GM19468 (cell line): ENCODE data around the gene SKIL.
A peak's percentile ranks its signal among the peaks of the same experiment; 100 is the strongest.
"Not testable (repeated sequence)": the region's sequence is repeated elsewhere in the genome, so short reads cannot be mapped to it uniquely, and the experiment has no call there.

Experiments used
- ATAC-seq: cut with Tn5 transposase; IDR thresholded peaks from one replicate; pipeline ENCODE4 v1.9.1; 2021; ENCODE audit warnings: mild to moderate bottlenecking, moderate library complexity, moderate number of reproducible peaks; ENCODE audit not compliant: unreplicated experiment; ENCODE audit errors: extremely low read depth

SKIL gene

DNA sequence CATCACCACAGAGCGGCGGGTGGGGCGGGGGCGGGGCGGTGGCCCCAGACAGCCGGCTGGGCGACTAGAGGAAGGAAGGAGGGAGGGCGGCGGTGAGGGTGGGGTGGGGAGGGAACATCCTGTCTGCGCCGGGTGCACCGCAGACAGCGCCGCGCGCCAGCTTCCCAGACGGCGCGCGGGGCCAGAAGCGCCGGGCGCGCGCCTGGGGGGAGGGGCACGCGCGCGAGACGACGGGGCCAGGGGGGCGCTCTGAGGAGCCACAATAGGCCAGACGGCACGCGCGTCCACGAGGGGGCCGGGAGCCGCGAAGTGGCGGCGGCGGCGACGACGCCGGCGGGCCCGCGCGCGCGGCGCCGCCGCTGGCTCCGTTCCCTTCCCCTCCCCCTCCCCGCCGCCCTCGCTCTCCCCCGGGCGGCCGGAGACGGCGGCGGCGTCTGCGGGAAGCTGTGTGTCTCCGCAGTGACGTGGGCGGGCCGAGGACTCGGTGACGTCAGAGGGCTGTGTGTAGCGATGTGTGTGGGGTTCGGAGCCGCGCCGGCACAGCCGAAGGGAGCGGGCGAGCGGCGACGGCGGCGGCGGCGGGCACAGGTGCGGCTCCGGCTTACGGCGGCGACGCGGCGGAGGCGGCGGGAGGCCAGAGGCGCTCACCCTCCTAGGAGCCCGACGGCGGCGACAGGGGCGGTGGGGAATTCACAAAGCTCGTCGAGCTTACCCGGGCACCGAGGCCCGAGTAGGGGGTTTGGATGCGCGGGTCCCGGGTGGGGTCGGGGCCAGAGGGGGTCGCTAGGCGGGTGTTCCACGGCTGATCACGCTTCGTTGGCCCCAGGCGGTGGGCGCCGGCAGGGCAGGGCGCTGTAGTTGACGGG, at the start of gene SKIL:
Gene SKIL, plus strand, starts transcription at position 540 of the 866 bp plus-strand sequence. CDS start 2,617 bp downstream, outside the sequence.
- peak; percentile 21 for ATAC-seq

DNA sequence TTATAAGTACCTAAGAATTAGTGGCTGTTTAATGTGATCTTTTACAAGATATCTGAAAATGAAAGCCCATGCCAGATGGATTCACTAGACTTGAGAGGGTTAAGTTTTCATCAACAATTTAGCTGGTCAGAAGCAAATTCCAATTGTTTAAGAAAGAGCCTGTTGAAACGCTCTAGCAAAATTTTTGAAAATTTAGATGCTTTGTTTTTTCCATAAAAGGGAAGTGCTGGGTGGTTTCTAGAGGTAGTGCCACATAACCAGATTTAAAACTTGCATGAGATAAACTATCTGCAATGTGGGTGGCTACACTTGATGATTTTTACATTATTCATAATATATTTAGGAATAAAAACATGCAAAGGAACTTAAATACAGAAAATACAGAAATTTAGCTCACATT, 48.5 kb upstream of the SKIL start:
- no peak for ATAC-seq

DNA sequence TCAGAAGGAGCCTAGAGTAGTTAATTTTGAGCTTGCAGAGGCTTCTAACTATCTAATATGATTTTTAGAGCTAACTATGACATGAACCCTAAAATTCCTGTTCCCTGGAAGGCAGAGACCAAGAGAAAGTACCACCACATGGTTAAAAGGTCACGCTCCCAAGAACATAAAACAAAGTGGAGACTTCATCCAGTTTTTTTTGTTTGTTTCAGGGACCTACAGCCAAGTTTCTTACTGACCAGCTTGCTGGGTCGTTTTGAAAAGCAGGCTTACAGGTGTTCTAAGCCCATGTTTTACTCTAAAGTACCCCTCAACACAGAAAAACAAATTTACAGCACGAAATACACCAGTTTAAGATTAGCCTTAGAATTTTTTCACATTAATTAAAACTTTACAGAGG, 39.6 kb upstream of the SKIL start:
- no peak for ATAC-seq

DNA sequence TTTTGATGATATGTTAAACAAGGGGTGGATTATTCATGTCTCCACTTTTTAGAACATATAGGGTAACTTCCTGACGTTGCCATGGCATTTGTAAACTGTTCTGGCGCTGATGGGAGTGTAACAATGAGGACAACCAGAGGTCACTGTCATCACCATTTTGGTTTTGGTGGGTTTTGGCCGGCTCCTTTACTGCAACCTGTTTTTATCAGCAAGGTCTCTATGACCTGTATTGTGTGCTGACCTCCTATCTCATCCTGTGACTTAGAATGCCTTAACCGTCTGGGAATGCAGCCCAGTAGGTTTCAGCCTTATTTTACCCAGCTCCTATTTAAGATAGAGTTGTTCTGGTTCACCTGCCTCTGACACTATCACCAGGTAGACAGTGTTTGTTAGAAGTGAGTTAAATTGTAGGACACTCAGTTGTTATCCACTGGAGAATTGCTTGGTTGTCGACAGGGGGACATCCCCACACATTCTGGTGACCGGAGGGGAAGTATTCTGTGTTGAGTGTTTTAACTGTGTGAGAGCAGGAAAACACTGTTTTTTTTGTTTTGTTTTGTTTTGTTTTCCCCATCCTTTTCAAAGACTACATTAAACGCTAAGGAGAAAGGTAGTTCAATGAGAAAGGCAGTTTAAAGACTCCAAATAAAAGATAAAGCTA, 36.9 kb upstream of the SKIL start:
- ATAC-seq = no peak

- ATAC-seq = no peak
These were observed 36.0 kb upstream of the SKIL start for GRCh38 chr3:170321321-170322034.

GRCh38 chr3:170322566-170323269, 34.8 kb upstream of the SKIL start:
- no peak for ATAC-seq

DNA sequence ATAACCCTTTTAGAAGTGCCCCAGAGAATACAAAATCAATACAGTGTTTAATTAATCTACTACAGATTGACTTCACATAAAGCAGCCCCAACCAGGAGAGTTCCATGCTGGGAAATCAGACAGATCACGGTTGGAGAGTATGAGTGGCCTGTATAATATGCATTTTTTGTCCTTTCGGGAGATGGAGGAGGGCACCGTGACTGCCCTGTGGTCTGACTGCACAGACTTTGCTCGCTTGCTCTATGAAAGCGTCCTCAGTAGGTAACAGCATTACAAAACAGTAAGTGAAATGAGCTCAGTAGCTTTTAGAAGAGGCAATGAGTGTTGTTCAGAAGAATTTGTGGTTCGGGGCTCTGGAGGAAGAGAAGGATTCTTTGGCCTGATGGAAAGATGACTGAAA, 34.2 kb upstream of the SKIL start:
- ATAC-seq = no peak

- ATAC-seq = no peak
These were observed 32.6 kb upstream of the SKIL start for GRCh38 chr3:170324962-170325361.

GRCh38 chr3:170327040-170327808, 30.3 kb upstream of the SKIL start:
- ATAC-seq = no peak

DNA sequence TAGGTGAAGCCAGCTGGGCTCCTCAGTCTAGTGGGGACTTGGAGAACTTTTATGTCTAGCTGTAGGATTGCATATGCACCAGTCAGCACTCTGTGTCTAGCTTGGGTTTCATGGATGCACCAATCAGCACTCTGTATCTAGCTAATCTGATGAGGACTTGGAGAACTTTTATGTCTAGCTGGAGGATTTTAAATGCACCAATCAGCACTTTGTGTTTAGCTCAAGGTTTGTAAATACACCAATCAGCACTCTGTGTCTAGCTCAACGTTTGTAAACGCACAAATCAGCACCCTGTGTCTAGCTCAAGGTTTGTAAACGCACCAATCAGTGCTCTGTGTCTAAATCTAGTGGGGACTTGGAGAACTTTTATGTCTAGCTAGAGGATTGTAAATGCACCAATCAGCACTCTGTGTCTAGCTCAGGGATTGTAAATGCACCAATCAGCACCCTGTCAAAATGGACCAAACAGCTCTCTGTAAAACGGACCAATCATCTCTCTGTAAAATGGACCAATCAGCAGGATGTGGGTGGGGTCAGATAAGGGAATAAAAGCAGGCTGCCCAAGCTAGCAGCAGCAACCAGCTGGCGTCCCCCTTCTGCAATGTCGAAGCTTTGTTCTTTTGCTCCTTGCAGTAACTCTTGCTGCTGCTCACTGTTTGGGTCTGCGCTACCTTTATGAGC, 29.5 kb upstream of the SKIL start:
- ATAC-seq = not testable (repeated sequence)

- no peak for ATAC-seq
These were observed 27.1 kb upstream of the SKIL start for GRCh38 chr3:170330366-170330765.

DNA sequence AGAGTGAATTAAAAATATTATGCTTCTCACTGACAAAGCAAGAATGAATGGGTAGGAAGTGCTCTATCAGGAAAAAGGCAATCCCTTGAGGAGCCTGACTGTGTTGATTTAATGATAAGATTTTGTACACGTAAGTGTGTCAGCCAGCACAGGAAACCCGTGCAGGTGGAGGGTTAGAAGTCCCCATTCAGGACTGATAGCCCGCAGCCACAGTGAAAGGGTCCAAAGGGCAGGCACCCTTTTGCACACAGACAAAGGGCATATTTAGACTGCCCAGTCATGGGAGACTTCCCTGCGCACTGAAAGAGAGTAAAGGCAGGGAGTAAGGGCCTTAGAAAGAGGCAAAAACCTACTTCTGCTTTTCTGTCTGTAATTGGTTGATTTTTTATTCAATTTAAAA, 26.4 kb upstream of the SKIL start:
- no peak for ATAC-seq

GRCh38 chr3:170337420-170337819, 20.1 kb upstream of the SKIL start:
- no peak for ATAC-seq

GRCh38 chr3:170338690-170339340, 18.7 kb upstream of the SKIL start:
- no peak for ATAC-seq

GRCh38 chr3:170342273-170342672, 15.2 kb upstream of the SKIL start:
- not testable (repeated sequence) for ATAC-seq

DNA sequence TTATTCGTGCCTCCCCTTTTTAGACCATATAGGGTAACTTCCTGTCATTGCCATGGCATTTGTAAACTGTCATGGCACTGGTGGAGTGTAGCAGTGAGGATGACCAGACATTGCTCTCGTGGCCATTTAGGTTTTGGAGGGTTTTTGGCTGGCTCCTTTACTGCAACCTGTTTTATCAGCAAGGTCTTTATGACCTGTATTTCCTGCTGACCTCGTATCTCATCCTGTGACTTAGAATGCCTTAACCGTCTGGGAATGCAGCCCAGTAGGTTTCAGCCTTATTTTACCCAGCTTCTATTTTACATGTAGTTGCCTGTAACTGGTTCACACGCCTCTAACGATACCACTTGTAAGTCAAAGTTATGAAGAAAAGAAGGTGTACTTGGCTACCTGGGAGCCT, 13.7 kb upstream of the SKIL start:
- ATAC-seq = not testable (repeated sequence)

GRCh38 chr3:170344971-170345370, 12.5 kb upstream of the SKIL start:
- ATAC-seq = no peak
